HUES48 (cell line): ENCODE results near the gene EHD3.

ENCODE experiments used
- H3K27ac ChIP-seq: one replicate; pipeline ENCODE4 v1.7.0; 2013; ENCODE audit warnings: low read depth, low read length, inconsistent platforms
- H3K27me3 ChIP-seq: 2 replicates; pipeline ENCODE4 v1.6.1; 2013; ENCODE audit warnings: mild to moderate bottlenecking, low read length; ENCODE audit not compliant: control insufficient read depth, insufficient read depth
- H3K36me3 ChIP-seq: 2 replicates; pipeline ENCODE4 v1.6.1; 2013; ENCODE audit warnings: low read length; ENCODE audit not compliant: control insufficient read depth, insufficient read depth
- H3K4me1 ChIP-seq: 2 replicates; pipeline ENCODE4 v1.6.1; 2013; ENCODE audit warnings: mild to moderate bottlenecking, low read length; ENCODE audit not compliant: control insufficient read depth, insufficient read depth
- H3K4me3 ChIP-seq: 2 replicates; pipeline ENCODE4 v1.5.1; 2013; ENCODE audit warnings: mild to moderate bottlenecking, low read depth, low read length
- H3K9ac ChIP-seq: 2 replicates; pipeline ENCODE4 v1.6.1; 2013; ENCODE audit warnings: mild to moderate bottlenecking, low read depth, low read length, moderate library complexity
- H3K9me3 ChIP-seq: 2 replicates; pipeline ENCODE4 v1.6.1; 2013; ENCODE audit warnings: low read length; ENCODE audit not compliant: control insufficient read depth, insufficient read depth

Gene EHD3

GRCh38 chr2:31294196-31294595, 60.2 kb downstream of the EHD3 start:
- no peaks in the 10 kb centered on the region for H3K9me3 ChIP-seq
- no peak overlapping the region for H3K4me3 ChIP-seq
- H3K9ac ChIP-seq = no peak overlapping the region
- no peaks in the 10 kb centered on the region for H3K27me3 ChIP-seq
- no peaks in the 10 kb centered on the region for H3K36me3 ChIP-seq
- peaks cover 6% of the 10 kb centered on the region for H3K4me1 ChIP-seq
- no peak overlapping the region for H3K27ac ChIP-seq

GRCh38 chr2:31296641-31297287, 62.8 kb downstream of the EHD3 start:
- H3K36me3 ChIP-seq = no peaks in the 10 kb centered on the region
- H3K27me3 ChIP-seq = no peaks in the 10 kb centered on the region
- H3K4me3 ChIP-seq = no peak overlapping the region
- no peak overlapping the region for H3K9ac ChIP-seq
- no peaks in the 10 kb centered on the region for H3K9me3 ChIP-seq
- no peak overlapping the region for H3K27ac ChIP-seq
- peaks cover 20% of the 10 kb centered on the region for H3K4me1 ChIP-seq

- Histone ChIP-seq H3K9me3 (no peaks in the 10 kb centered on the region), H3K27ac (no peak overlapping the region), H3K4me1 (peaks cover 20% of the 10 kb centered on the region), H3K4me3 (no peak overlapping the region), H3K9ac (no peak overlapping the region), H3K36me3 (no peaks in the 10 kb centered on the region), H3K27me3 (no peaks in the 10 kb centered on the region)
Measured at GRCh38 chr2:31297751-31298150, 63.8 kb downstream of the EHD3 start.

GRCh38 chr2:31299547-31299946, 65.6 kb downstream of the EHD3 start:
- Histone ChIP-seq H3K36me3 (no peaks in the 10 kb centered on the region), H3K9ac (no peak overlapping the region), H3K9me3 (no peaks in the 10 kb centered on the region), H3K4me1 (peaks cover 20% of the 10 kb centered on the region), H3K27ac (no peak overlapping the region), H3K27me3 (no peaks in the 10 kb centered on the region), H3K4me3 (no peak overlapping the region)

- H3K4me1 ChIP-seq = peaks cover 20% of the 10 kb centered on the region
- no peaks in the 10 kb centered on the region for H3K9me3 ChIP-seq
- no peak overlapping the region for H3K4me3 ChIP-seq
Measured at GRCh38 chr2:31300309-31300708, 66.4 kb downstream of the EHD3 start.

GRCh38 chr2:31302940-31303563, 69.1 kb downstream of the EHD3 start:
- no peak overlapping the region for H3K9ac ChIP-seq
- no peaks in the 10 kb centered on the region for H3K9me3 ChIP-seq
- H3K4me1 ChIP-seq = peaks cover 20% of the 10 kb centered on the region
- H3K36me3 ChIP-seq = no peaks in the 10 kb centered on the region
- no peaks in the 10 kb centered on the region for H3K27me3 ChIP-seq
- no peak overlapping the region for H3K27ac ChIP-seq
- H3K4me3 ChIP-seq = no peak overlapping the region

More at GRCh38 chr2:31300309-31300708, 66.4 kb downstream of the EHD3 start:
- H3K9ac ChIP-seq = no peak overlapping the region
- no peaks in the 10 kb centered on the region for H3K36me3 ChIP-seq
- H3K27ac ChIP-seq = no peak overlapping the region
- H3K27me3 ChIP-seq = no peaks in the 10 kb centered on the region

- no peak overlapping the region for H3K9ac ChIP-seq
- H3K4me1 ChIP-seq = peaks cover 8% of the 10 kb centered on the region; the same call in 1 of the 2 replicates
- H3K36me3 ChIP-seq = no peaks in the 10 kb centered on the region
Measured at GRCh38 chr2:31304816-31305215, 70.9 kb downstream of the EHD3 start.

GRCh38 chr2:31312898-31313297, 78.9 kb downstream of the EHD3 start:
- no peak overlapping the region for H3K27ac ChIP-seq
- no peaks in the 10 kb centered on the region for H3K27me3 ChIP-seq
- H3K4me1 ChIP-seq = no peaks in the 10 kb centered on the region
- no peak overlapping the region for H3K9ac ChIP-seq
- no peaks in the 10 kb centered on the region for H3K36me3 ChIP-seq
- H3K9me3 ChIP-seq = no peaks in the 10 kb centered on the region
- no peak overlapping the region for H3K4me3 ChIP-seq

More at GRCh38 chr2:31304816-31305215, 70.9 kb downstream of the EHD3 start:
- Histone ChIP-seq H3K27ac (no peak overlapping the region), H3K9me3 (no peaks in the 10 kb centered on the region), H3K4me3 (no peak overlapping the region), H3K27me3 (no peaks in the 10 kb centered on the region)

GRCh38 chr2:31314761-31315160, 80.8 kb downstream of the EHD3 start:
- Histone ChIP-seq H3K27ac (no peak overlapping the region), H3K4me1 (no peaks in the 10 kb centered on the region; the same call in 1 of the 2 replicates), H3K36me3 (no peaks in the 10 kb centered on the region)

GRCh38 chr2:31317396-31317795, 83.4 kb downstream of the EHD3 start:
- Histone ChIP-seq H3K9ac (no peak overlapping the region), H3K27me3 (no peaks in the 10 kb centered on the region), H3K4me1 (no peaks in the 10 kb centered on the region; the same call in 1 of the 2 replicates), H3K36me3 (no peaks in the 10 kb centered on the region), H3K27ac (no peak overlapping the region), H3K9me3 (no peaks in the 10 kb centered on the region), H3K4me3 (no peak overlapping the region)

More at GRCh38 chr2:31314761-31315160, 80.8 kb downstream of the EHD3 start:
- H3K27me3 ChIP-seq = no peaks in the 10 kb centered on the region
- H3K4me3 ChIP-seq = no peak overlapping the region
- H3K9me3 ChIP-seq = no peaks in the 10 kb centered on the region
- H3K9ac ChIP-seq = no peak overlapping the region
